GM18907 (cell line): Measurements from ENCODE around the gene C7.

Source experiments
- ATAC-seq: cut with Tn5 transposase; IDR thresholded peaks from one replicate; pipeline ENCODE4 v1.9.1; 2021; ENCODE audit warnings: mild to moderate bottlenecking, moderate library complexity; ENCODE audit not compliant: unreplicated experiment

C7 gene

DNA sequence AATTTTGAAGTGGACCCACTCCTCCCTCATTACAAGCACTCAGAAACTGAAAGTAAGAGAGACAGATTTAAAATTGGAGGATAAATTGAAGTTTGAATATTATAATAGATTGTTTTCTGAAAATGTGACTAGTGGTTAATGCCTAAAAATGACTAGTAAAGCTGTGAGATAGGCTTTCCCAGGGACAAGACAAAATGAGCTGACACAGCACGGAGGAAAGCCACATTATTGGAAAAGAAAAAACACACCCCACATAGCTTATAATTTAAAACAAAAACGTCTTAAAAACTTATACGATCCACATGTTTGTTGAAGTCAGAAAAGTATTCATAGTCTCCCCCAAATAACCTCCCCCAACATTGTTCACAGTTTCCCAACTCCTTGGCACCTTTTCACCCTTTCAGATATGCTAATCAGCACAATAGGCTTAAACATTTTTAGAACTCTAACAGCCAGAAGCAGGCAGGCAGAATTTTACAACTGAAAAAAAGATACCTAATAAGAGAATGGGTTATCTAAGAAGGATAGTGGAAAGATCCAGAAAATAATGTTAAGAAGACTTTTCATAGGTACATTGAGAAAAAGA, 6.1 kb downstream of the C7 start:
- ATAC-seq: no peak

DNA sequence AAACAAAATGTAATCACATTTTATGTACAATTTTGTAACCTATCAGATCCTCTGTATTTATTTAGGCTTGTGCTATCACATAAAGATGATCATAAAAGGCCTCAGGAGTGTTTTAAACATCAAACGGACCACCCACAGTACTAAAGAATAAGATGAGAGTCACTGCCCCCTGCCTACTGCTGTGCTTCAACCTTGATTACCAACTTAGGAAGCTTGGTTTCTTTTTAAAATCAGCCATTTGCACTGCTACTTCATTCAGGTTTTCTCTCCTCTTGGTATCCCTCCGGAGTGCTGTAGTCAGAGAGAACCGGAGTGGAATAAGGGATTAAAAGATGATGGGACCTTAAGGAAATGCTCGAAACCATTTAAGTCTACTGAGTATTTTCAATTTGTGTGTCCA, 6.9 kb downstream of the C7 start:
- no peak for ATAC-seq

DNA sequence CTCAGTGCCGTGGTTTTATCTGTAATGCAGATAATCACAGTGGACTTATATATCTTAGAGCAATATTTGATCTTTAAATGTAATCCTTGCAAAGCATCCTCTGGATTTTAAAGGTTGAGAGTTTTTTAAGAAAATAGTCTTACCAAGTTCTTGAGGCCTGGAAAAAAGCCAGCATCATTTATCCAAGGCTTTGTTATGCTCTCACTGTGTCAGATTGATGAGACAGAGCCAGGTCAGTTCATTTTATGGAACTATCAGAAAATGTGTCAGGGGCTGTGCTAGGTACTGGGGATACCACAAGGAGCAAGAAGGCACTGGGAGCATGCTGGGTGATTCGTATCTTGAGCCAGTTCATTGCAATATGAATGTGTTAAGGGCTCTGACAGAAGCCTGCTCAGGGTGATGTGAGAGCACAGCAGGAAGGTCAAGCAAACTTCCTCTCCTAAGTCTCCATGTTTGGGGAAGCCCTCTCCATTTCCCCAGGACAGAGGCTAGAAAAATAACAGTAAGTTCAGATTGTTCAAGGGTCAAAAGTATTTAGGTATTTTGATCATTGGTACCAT, 19.7 kb downstream of the C7 start:
- no peak for ATAC-seq

DNA sequence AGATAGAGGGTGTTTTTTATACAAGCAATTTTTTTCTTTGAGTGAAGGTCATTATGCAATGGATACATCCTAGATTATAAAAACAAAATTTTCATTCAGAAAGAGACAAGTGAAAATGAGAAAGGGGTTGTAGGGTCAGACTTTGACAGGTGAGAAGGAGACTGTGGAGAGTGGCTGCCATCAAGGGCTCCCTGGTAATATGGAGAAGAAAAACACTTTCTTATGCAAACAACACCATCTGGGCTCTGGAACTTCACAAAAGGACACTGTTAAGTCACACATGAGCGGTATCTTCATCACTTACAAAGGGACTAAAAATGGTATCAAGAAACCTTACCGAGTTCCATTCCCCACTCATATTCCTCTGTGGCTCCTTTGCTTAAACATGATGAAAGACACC, 23.5 kb downstream of the C7 start:
- no peak for ATAC-seq

DNA sequence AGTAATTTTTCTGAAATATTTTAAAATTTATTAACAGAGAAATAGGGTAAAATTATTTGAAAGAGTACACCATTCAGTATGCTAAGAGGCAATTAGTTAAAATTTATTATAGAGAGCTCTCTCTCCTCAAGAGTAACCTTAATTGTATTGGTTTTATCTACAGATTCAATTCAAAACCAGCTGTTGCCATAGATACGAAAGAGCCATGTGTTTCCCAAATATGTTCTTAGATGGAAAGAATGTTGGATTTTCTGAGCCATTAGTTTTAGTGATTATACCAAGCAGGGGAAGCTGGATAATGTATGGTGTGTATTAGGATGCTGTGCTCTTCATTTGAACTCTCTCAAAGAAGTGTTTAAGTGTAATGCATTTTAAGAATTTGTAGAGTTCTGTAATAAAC, 27.8 kb downstream of the C7 start:
- ATAC-seq: no peak

DNA sequence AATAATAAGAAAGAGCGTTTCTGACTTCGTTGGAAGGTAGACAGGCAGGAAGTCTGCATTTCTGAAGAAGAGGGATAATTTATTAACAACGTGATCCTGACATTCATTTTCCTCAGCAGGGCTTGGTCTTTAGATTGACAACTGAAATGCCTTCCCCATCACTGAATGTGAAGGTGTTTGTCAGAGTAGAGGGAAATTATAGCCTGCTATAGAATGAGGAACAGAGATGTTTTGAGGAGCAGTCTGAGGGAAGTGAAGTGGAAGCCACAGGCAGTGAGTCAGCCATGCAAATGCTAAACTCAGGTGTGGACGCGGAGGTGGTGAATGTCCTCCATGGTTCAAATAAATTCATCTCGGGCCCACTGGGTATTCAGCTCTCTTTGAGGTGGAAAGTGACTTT, 30.5 kb downstream of the C7 start:
- ATAC-seq: no peak

DNA sequence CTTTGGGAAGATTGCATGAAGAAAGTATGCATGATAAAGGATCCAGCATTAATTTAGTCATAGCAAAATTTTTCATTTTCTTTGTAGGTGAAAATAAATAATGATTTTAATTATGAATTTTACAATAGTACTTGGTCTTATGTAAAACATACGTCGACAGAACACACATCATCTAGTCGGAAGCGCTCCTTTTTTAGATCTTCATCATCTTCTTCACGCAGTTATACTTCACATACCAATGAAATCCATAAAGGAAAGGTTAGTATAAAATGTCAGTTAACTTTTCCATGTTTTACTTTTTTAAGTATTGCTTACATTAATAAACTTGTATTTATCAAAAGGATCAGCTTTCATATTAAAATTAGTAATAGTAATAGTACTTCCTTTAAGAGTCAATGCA, 35.8 kb downstream of the C7 start:
- no peak for ATAC-seq

DNA sequence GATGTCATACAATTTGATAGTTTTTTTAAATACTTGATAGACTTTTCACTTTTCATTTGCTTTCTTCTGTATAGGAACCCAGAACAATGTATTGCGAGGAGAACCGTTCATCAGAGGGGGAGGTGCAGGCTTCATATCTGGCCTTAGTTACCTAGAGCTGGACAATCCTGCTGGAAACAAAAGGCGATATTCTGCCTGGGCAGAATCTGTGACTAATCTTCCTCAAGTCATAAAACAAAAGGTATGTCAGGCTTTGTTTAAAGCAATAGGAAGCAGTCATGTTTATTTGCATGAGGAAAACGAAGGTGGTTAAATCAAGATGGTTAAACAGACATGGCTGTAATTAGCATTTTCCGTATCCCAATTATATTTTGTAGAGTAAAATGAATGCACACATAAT, 46.0 kb downstream of the C7 start:
- no peak for ATAC-seq

DNA sequence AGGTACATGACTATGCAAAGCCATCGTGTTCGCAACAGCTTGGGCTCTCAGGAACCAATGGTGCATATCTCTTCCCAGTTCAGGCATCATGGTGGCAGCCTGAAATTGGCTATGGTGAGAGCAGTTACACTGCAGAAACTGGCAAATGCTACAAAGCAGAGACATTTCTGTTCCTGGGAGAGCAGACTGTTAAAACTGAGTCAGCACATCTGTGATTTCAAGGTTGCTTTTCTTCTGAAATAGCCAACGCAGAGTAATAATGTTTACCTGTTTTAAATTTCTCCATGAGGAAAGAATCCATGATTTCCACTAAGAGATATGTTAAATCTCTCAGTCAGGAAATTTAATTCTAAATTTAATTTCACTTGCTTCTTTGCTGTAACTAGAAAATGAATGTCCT, 47.8 kb downstream of the C7 start:
- ATAC-seq: no peak

DNA sequence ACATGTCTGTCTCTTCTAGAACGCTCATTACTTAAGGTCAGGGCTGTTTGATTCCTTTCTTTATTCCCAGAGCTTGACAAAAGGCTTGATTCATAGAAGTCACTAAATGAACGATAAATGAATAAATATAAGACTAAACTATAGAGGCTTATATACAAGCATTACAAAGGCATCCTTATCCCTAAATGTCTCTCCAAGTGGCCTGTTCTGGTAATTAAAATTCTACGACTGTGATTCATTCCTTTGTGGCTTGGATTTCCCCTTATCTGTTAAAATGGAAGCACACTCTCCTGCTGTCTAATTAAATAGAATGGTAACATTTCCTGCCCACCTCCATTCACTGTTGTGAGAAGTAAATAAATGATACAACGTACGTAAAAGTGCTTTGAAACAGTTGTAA, 49.5 kb downstream of the C7 start:
- no peak for ATAC-seq

DNA sequence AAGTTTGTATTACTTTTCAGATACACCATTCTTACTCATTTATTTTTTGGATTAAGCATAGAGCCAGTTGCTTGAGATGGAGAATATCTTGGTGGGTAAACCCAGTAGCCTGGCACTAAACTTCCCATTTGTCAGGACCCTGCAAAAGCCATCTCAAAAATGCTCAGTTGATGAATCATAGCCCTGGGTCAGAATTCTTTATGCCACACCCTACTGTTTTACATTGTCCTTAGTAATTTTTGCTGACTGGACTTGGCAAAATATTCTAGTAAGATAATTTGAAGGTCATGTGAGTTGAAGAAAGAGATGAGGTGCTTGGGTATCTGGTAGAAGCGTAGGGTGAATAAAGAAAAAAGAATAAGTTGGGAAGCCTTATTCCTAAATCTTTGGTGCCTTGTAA, 50.7 kb downstream of the C7 start:
- no peak for ATAC-seq

DNA sequence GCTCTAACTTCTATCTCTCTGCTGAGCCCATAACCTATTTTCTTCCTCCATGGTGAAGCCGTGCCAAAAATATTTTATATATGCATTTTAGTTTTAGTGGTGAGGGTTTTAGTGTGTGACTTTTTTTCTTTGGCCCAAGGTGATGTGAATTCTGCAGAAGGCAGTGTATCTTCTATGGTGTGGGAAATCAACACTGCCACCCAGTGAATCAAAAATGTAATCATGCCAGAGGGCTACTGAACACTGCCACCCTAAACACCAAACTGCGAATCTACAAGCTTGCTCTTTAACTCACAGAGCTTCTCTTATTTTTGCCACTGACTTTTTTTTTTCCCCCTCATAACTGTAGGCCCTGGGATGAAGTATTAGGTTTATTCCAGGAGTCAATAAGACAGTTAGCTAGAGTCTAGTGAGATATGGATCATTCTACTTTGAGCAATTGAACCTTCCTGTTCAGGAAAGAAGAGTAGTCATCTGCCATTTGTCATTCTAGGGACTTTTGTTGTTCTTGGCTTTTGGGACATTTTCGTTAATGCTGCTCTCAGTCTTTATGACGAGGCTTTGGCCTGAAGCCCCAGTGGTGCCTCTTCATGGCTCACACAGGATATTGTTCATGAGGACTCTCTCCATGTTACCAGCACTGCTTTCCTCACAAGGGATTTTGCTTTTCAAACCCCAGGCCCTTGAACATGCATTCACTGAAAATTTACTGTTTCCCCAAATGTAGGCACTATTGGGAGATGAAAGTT, 53.1 kb downstream of the C7 start:
- no peak for ATAC-seq

DNA sequence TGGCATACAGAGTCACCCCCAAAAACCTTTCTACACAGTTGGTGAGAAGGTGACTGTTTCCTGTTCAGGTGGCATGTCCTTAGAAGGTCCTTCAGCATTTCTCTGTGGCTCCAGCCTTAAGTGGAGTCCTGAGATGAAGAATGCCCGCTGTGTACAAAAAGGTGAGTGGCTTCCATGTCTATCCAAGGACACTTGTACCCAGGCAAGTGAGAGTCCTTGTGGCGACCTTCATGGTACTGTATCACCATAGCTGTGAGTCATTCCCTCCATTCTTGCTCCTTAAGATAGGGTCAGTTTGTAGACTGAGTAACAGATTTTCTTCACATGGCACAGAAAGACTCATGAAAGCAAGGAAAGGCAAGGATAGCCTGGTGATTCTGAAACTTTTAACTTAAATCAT, 63.1 kb downstream of the C7 start:
- no peak for ATAC-seq

DNA sequence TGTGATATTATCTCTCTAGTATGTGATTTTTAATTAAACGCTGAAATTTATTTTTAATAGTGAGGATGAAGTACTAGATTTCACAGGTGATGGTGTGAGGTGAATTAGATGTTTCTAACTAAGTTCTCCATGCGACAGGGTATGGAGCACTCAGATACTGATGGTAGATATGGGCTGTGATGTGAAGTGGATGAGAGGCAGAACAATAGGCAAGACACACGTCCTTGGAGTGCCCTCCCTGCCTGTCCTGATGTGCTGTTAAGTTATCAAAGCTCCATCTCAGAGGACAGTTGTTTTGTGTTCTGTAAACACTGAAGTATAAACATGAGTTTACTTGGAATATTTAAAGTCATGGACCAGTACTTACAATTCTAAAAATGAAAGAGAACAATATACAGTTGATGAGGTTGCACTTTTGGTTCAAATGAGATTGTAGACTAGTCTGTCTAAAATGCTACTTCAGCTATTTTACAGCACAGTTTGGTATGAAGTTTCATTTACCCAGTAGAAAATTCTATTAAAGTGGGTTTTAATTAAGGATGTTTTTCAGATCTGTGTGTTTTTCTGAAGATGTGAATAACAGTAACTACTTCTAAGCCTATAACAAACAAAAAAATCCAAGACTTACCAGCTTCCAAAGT, 64.2 kb downstream of the C7 start:
- ATAC-seq: no peak

DNA sequence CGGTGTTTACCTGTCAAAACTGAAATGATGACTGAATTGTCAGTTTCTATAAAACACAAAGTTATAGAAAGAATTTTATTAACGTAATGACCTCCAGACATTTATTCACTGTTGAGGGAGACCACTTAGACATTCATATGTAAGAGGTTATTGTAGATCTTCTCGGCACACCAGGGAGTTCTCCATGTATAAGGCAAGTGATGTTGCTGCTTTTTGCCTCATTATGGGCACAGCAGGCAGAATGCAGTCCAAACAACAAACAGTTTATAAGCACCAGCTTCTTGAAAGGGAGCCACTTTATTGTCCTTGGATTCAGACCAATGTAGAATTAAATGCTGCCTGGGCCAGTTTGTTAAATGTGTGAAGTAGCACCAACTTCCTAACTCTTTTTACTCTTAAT, 66.7 kb downstream of the C7 start:
- no peak for ATAC-seq

DNA sequence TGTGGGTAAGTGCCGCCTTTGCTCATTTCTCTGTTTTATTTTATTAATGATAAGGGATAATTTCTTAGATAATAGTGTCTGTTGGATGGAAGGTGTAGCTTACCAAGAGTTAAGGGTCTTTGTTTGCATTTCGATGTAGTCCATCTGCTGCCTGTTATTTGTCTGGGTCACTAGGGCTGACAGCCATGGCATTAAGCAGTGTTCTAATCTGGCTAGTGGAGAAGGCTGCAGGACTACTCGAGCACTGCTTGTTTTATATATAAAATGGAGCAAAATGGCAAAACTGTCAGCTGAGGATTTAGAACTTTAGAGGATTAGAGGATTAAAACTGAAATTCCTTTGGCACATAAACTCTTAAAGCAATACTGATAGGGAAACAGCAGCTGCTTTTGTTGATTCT, 67.5 kb downstream of the C7 start:
- ATAC-seq: no peak

DNA sequence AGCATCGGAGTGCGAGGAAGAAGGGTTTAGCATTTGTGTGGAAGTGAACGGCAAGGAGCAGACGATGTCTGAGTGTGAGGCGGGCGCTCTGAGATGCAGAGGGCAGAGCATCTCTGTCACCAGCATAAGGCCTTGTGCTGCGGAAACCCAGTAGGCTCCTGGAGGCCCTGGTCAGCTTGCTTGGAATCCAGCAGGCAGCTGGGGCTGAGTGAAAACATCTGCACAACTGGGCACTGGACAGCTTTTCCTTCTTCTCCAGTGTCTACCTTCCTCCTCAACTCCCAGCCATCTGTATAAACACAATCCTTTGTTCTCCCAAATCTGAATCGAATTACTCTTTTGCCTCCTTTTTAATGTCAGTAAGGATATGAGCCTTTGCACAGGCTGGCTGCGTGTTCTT, 72.1 kb downstream of the C7 start:
- ATAC-seq: no peak

DNA sequence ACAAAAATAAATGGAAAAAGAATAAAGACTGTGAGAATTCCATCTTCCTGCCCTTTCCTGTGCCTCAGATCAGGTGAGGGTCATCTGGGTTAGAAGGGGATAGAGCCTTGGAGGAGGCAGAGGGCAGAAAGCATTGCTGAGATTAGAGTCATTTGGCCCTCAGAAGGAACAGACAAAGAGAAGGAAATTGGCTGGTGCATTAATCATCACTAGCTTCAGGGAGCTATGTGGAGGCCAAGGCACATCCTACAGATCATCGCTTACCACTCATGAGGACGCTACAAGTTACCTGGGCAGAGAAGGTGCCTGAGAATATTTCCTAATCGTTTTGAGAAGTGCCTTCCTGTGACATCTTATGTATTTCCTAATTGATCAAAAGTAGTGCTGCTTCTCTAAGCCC, 74.5 kb downstream of the C7 start:
- ATAC-seq: no peak

DNA sequence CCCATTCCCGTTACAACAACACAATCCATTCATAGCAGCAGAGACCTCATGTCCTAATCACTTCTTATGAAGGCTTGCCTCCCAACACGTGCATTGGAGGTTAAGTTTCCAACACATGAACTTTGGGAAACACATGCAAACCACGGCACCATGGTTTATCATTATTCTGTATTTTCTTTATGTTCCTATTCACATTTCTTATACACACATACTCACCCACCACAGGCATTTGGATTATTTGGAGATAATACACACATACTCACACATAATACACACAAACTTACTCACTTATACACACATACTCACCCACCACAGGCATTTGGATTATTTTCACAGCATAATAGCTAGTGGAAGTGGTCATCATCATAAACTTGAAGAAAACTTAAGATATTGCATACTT, 75.6 kb downstream of the C7 start:
- no peak for ATAC-seq

DNA sequence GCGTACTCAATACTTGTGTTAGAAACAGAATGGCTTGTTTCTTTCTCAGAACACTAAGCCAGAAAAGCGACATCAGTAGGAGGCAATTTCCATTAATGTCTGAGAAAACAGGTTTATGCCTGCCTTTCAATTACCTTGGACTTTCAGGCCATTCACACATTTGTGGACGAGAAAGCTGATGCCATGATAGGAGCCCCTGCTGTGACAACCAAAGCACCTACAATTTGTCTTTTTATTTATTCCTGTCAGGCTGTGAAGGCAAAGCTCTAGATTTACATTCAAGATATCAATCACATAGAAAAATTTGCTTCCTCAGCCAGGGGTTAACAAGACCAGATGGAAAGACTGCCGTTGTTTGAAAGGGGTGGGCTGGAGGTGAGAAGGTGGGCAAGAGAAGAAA, 76.2 kb downstream of the C7 start:
- ATAC-seq: no peak

DNA sequence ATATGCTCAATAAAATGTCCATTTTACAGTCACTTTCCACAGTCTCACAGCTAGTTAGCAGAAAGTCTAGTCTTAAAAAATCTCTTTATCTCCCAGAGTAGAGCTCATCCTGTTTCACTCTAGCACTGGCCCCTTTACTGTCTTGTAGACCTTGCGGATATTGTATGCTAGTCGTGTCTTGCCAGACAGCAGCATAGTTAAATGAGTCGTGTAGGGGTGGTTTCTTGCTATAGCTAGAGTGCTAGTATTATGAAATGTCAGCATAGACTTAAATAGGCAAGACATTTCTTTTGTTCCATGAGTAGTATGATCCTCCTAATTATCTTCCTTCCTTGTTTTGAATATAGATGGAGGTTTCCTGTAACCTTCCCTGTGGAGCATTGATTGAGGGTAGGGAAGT, 77.4 kb downstream of the C7 start:
- ATAC-seq: no peak

DNA sequence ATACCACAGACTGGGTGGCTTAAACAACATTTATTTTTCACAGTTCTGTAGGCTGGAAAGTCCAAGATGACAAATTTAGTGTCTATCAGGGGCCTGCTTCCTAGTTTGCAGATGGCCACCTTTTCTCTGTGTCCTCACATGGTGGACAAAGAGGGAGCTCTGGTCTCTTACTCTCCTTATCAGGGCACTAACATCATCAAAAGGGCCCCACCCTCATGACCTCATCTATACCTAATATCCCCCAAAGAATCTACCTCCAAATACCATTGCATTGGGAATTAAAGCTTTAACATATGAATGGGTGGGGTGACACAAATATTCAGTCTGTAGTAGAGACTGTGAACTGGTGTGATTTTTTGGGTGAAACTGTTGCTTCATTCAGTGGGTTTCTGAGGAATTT, 78.1 kb downstream of the C7 start:
- no peak for ATAC-seq
